Measurements from ENCODE around the gene OSBP.
"Not testable (repeated sequence)": the region's sequence is repeated elsewhere in the genome, so short reads cannot be mapped to it uniquely, and the experiment has no call there.

Gene OSBP

DNA sequence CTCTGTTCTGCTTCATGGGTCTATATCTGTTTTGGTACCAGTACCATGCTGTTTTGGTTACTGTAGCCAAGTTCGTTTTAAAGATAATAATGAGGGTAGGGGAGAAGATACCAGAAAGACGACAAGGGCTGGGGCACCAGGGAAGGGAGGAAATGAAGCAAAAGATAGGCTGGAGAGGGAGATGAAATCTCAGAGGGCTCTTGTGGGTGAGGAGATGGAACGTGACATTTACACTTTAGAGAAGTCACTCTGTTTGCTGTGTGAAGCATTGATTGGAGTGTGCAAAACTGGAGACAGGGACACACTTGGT, 70.8 kb downstream of the OSBP start:
- in situ Hi-C loops (cut with MboI; ENCODE audit: low sequenced_read_pairs, unreplicated experiment) = loop anchor here (25.0 kb wide), 1 partner anchor 267 kb away; the partner anchor contains the start of gene MRPL16
- TF ChIP-seq, protein P1, sequence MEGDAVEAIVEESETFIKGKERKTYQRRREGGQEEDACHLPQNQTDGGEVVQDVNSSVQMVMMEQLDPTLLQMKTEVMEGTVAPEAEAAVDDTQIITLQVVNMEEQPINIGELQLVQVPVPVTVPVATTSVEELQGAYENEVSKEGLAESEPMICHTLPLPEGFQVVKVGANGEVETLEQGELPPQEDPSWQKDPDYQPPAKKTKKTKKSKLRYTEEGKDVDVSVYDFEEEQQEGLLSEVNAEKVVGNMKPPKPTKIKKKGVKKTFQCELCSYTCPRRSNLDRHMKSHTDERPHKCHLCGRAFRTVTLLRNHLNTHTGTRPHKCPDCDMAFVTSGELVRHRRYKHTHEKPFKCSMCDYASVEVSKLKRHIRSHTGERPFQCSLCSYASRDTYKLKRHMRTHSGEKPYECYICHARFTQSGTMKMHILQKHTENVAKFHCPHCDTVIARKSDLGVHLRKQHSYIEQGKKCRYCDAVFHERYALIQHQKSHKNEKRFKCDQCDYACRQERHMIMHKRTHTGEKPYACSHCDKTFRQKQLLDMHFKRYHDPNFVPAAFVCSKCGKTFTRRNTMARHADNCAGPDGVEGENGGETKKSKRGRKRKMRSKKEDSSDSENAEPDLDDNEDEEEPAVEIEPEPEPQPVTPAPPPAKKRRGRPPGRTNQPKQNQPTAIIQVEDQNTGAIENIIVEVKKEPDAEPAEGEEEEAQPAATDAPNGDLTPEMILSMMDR (IDR thresholded peaks at IDR 0.05; ENCODE audit: borderline replicate concordance, control extremely low read depth, extremely low read depth, insufficient read depth, missing control alignments) = no peak
- DNase-seq (ENCODE audit: low spot score) = no peak

DNA sequence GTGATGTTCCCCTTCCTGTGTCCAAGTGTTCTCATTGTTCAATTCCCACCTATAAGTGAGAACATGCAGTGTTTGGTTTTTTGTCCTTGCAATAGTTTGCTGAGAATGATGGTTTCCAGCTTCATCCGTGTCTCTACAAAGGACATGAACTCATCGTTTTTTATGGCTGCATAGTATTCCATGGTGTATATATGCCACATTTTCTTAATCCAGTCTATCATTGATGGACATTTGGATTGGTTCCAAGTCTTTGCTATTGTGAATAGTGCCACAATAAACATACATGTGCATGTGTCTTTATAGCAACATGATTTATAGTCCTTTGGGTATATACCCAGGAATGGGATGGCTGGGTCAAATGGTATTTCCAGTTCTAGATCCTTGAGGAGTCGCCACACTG, 71.9 kb downstream of the OSBP start:
- not testable (repeated sequence) for DNase-seq (ENCODE audit: low spot score)
- in situ Hi-C loops (cut with MboI; ENCODE audit: low sequenced_read_pairs, unreplicated experiment) = loop anchor here (25.0 kb wide), 1 partner anchor 269 kb away; the partner anchor contains the start of gene MRPL16

DNA sequence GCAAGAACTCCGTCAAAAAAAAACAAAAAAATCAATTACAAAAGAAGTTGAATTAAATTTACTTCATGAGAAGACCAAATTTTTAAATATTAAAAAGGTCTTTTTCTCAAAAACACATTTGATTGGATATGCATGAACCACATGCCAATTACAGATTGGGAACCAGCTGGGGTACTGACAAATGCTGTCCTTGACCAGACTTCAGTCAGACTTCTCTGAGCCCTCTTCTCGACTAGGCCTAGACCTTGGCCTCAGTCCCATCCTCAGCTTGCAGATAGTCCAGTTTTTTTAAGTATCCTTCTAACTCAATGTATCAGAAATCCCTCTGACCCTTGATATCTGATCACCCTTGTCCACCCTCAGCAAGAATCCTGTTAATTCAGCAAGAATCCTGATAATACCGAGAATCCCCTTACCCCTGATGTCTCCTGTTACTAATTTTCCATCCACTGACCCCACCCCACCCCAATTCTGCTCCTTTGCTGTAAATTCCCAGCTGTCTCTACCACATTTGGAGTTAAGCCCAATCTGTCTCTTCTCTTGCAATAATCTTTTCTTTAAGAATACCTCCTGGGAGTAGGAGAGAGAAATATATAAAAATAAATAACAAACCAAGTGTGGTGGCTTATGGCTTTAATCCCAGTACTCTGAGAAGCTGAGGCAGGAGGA, 73.3 kb downstream of the OSBP start:
- TF ChIP-seq, protein P1 (IDR thresholded peaks at IDR 0.05; ENCODE audit: borderline replicate concordance, control extremely low read depth, extremely low read depth, insufficient read depth, missing control alignments) = no peak
- DNase-seq (ENCODE audit: low spot score) = no peak
- in situ Hi-C loops (cut with MboI; ENCODE audit: low sequenced_read_pairs, unreplicated experiment) = loop anchor here (25.0 kb wide), 1 partner anchor 270 kb away; the partner anchor contains the start of gene MRPL16

DNA sequence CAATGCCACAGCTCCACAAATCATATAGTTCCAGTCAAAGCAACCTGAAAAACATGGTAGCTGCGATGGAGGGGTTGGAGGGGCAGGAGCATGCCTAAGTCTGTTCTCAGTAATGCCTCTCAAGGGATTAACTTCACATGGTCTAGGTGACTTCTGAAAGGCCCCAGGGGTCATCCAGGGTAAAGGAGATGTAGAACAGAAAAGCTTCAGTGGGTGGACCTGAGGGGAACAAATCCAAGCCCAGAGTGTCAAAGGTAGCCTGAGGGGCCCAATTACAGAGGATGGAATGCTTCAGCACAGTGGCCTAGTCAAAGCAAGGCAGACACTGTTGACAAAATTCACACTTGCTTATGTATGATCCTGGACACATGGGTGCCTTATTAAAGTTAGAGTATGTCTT, 80.9 kb downstream of the OSBP start:
- no peak for DNase-seq (ENCODE audit: low spot score)
- TF ChIP-seq, protein P1 (IDR thresholded peaks at IDR 0.05; ENCODE audit: borderline replicate concordance, control extremely low read depth, extremely low read depth, insufficient read depth, missing control alignments) = no peak
- in situ Hi-C loops (cut with MboI; ENCODE audit: low sequenced_read_pairs, unreplicated experiment) = loop anchor here (25.0 kb wide), 1 partner anchor 278 kb away; the partner anchor contains the start of gene MRPL16

DNA sequence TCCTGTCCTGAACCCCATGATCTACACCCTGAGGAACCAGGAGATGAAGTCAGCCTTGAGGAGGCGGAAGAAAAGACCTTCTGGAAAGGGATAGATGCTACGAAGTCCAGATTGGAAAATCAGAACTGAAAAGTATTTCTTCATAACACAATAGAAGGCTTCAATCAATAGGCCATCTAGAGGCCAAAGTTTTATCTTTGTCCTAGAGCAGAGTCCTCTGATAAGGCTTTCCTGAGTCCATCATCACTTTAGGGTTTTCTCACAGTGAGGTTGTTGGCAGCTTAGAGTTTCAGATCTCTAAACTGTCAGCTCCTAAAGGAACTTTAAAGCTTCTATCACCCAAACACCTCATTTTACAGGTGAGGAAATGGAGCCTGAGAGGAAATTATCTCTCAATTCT, 83.0 kb downstream of the OSBP start:
- TF ChIP-seq, protein P1 (IDR thresholded peaks at IDR 0.05; ENCODE audit: borderline replicate concordance, control extremely low read depth, extremely low read depth, insufficient read depth, missing control alignments) = no peak
- no peak for DNase-seq (ENCODE audit: low spot score)
- in situ Hi-C loops (cut with MboI; ENCODE audit: low sequenced_read_pairs, unreplicated experiment) = loop anchor here (25.0 kb wide), 1 partner anchor 280 kb away; the partner anchor contains the start of gene MRPL16

DNA sequence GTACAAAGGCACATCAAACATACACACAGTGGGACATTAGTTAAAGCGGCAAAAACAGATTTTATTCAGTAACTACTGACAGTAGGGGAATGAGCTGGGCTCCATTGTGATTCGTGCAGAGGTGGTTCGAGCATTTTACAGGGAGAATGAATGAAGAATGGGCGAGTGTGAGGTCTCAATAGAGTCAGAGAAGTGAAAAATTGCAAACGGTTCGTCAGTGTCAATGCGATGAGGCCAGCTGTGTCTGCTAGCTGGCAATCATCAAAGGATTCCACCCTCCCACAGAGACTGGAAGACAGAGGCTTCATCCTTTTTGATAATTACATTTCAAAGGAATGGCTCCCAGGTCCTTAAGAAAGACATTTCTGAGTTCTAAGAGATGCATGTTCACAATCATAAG, 86.9 kb downstream of the OSBP start:
- in situ Hi-C loops (cut with MboI; ENCODE audit: low sequenced_read_pairs, unreplicated experiment) = loop anchor here (25.0 kb wide), 1 partner anchor 284 kb away; the partner anchor contains the start of gene MRPL16
- TF ChIP-seq, protein P1 (IDR thresholded peaks at IDR 0.05; ENCODE audit: borderline replicate concordance, control extremely low read depth, extremely low read depth, insufficient read depth, missing control alignments) = no peak
- no peak for DNase-seq (ENCODE audit: low spot score)
